Adipocyte (in vitro differentiated cells): ENCODE measurements around the gene UBR7.
A peak's percentile ranks its signal among the peaks of the same experiment; 100 is the strongest.
"Not testable (repeated sequence)": the region's sequence is repeated elsewhere in the genome, so short reads cannot be mapped to it uniquely, and the experiment has no call there.

ENCODE experiments used
- DNase-seq: peaks from one replicate; pipeline ENCODE4 v3.0.0-alpha.2; 2015; ENCODE audit warnings: low read depth
- H3K27me3 ChIP-seq: replicated peaks from 2 replicates; pipeline ENCODE4 v1.7.0; 2013; ENCODE audit warnings: mild to moderate bottlenecking, low read length, moderate library complexity; ENCODE audit not compliant: control insufficient read depth, insufficient read depth
- H3K36me3 ChIP-seq: 2 replicates; pipeline ENCODE4 v1.7.0; 2013; ENCODE audit warnings: low read length, mild to moderate bottlenecking, moderate library complexity; ENCODE audit not compliant: control insufficient read depth, insufficient read depth, severe bottlenecking
- H3K4me1 ChIP-seq: 2 replicates; pipeline ENCODE4 v1.7.0; 2013; ENCODE audit warnings: mild to moderate bottlenecking, low read length, moderate library complexity; ENCODE audit not compliant: control insufficient read depth, insufficient read depth
- H3K4me3 ChIP-seq: 2 replicates; pipeline ENCODE4 v1.7.0; 2013; ENCODE audit warnings: mild to moderate bottlenecking, low read length, moderate library complexity
- H3K9ac ChIP-seq: 2 replicates; pipeline ENCODE4 v1.7.0; 2013; ENCODE audit warnings: mild to moderate bottlenecking, low read length, moderate library complexity
- H3K9me3 ChIP-seq: 2 replicates; pipeline ENCODE4 v1.7.0; 2013; ENCODE audit warnings: mild to moderate bottlenecking, low read length, moderate library complexity; ENCODE audit not compliant: control insufficient read depth

Gene UBR7

GRCh38 chr14:93206793-93207467 lies at the start of gene UBR7, which contains the start of gene GON7:
Gene UBR7, plus strand, starts transcription at chr14:93207256. Its CDS starts 36 bp downstream, at chr14:93207292.
Gene GON7, minus strand, starts transcription at chr14:93207065. Its CDS starts 28 bp downstream, at chr14:93207037.
- H3K9me3 ChIP-seq = no peaks in the 10 kb centered on the region
- peak within 1 kb of the TSS; percentile 93 for H3K9ac ChIP-seq
- H3K36me3 ChIP-seq = peaks cover 4% of the 10 kb centered on the region
- H3K27me3 ChIP-seq = no peaks in the 10 kb centered on the region
- peak within 1 kb of the TSS; percentile 98 for H3K4me3 ChIP-seq
- DNase-seq = peak; percentile 99
- H3K4me1 ChIP-seq = peaks cover 15% of the 10 kb centered on the region

- H3K36me3 ChIP-seq, H3K4me3 ChIP-seq, H3K27me3 ChIP-seq, H3K4me1 ChIP-seq, DNase-seq, H3K9me3 ChIP-seq, H3K9ac ChIP-seq: not testable (repeated sequence)
Observed at GRCh38 chr14:93158349-93158748, 48.7 kb upstream of the UBR7 start.

GRCh38 chr14:93159625-93160352 lies 47.3 kb upstream of the UBR7 start:
- not testable (repeated sequence) for H3K9me3 ChIP-seq, H3K4me3 ChIP-seq, H3K9ac ChIP-seq

GRCh38 chr14:93160353-93160801 lies 46.7 kb upstream of the UBR7 start:
- H3K9me3 ChIP-seq = no peaks in the 10 kb centered on the region
- H3K4me3 ChIP-seq = no peak overlapping the region
- H3K4me1 ChIP-seq = no peaks in the 10 kb centered on the region
- DNase-seq = peak; percentile 44
- H3K9ac ChIP-seq = no peak overlapping the region
- H3K36me3 ChIP-seq = no peaks in the 10 kb centered on the region
- H3K27me3 ChIP-seq = peaks cover 4% of the 10 kb centered on the region

More at GRCh38 chr14:93159625-93160352, 47.3 kb upstream of the UBR7 start:
- H3K4me1 ChIP-seq, DNase-seq, H3K36me3 ChIP-seq, H3K27me3 ChIP-seq: not testable (repeated sequence)

- no peaks in the 10 kb centered on the region for H3K4me1 ChIP-seq
- no peak for DNase-seq
- no peaks in the 10 kb centered on the region for H3K36me3 ChIP-seq
- no peaks in the 10 kb centered on the region for H3K9me3 ChIP-seq
- H3K4me3 ChIP-seq = no peak overlapping the region
- H3K27me3 ChIP-seq = peaks cover 4% of the 10 kb centered on the region
- H3K9ac ChIP-seq = no peak overlapping the region
Observed at GRCh38 chr14:93161411-93161940, 45.6 kb upstream of the UBR7 start.

- Histone ChIP-seq H3K9me3 (no peaks in the 10 kb centered on the region), H3K4me3 (no peak overlapping the region), H3K9ac (no peak overlapping the region), H3K4me1 (no peaks in the 10 kb centered on the region), H3K36me3 (no peaks in the 10 kb centered on the region), H3K27me3 (no peaks in the 10 kb centered on the region)
- DNase-seq = no peak
Observed at GRCh38 chr14:93163564-93163963, 43.5 kb upstream of the UBR7 start.

GRCh38 chr14:93165271-93166265 lies 41.5 kb upstream of the UBR7 start:
- not testable (repeated sequence) for H3K9ac ChIP-seq, H3K4me3 ChIP-seq, H3K9me3 ChIP-seq, H3K36me3 ChIP-seq, H3K27me3 ChIP-seq, H3K4me1 ChIP-seq, DNase-seq

GRCh38 chr14:93168610-93169009 lies 38.4 kb upstream of the UBR7 start:
- not testable (repeated sequence) for H3K4me1 ChIP-seq, H3K9me3 ChIP-seq, DNase-seq, H3K27me3 ChIP-seq, H3K9ac ChIP-seq, H3K4me3 ChIP-seq, H3K36me3 ChIP-seq

- H3K4me1 ChIP-seq, H3K9me3 ChIP-seq, DNase-seq, H3K4me3 ChIP-seq, H3K36me3 ChIP-seq, H3K9ac ChIP-seq, H3K27me3 ChIP-seq: not testable (repeated sequence)
Observed at GRCh38 chr14:93169619-93170018, 37.4 kb upstream of the UBR7 start.

GRCh38 chr14:93170141-93170540 lies 36.9 kb upstream of the UBR7 start:
- not testable (repeated sequence) for H3K4me1 ChIP-seq, H3K36me3 ChIP-seq, DNase-seq, H3K27me3 ChIP-seq, H3K9me3 ChIP-seq, H3K9ac ChIP-seq, H3K4me3 ChIP-seq
